MM.1S (cell line): ENCODE data around the gene KIAA1958.

Experiments
- DNase-seq: peaks from one replicate; pipeline ENCODE4 v3.0.0-alpha.2; 2015
- H2AFZ ChIP-seq: fragments of 300-600 bp; sonication (generic); 2 replicates; pipeline ENCODE4 v1.6.0; 2016; ENCODE audit warnings: antibody characterized with exemption, low read length
- H3F3A ChIP-seq: fragments of 300-600 bp; sonication (generic); 2 replicates; pipeline ENCODE4 v1.6.1; 2016; ENCODE audit warnings: mild to moderate bottlenecking, antibody characterized with exemption, low read length, moderate library complexity, mixed read lengths; ENCODE audit not compliant: insufficient read depth
- H3K27ac ChIP-seq: fragments of 300-600 bp; sonication (generic); 2 replicates; pipeline ENCODE4 v1.5.1; 2016; ENCODE audit warnings: mild to moderate bottlenecking, low read length
- H3K27me3 ChIP-seq: fragments of 300-600 bp; sonication (generic); replicated peaks from 2 replicates; pipeline ENCODE4 v1.6.0; 2016; ENCODE audit warnings: low read length; ENCODE audit not compliant: insufficient read depth
- H3K36me3 ChIP-seq: fragments of 300-600 bp; sonication (generic); replicated peaks from 2 replicates; pipeline ENCODE4 v1.6.1; 2016; ENCODE audit warnings: mild to moderate bottlenecking, low read length, mixed read lengths; ENCODE audit not compliant: insufficient read depth
- H3K4me1 ChIP-seq: fragments of 300-600 bp; sonication (generic); 2 replicates; pipeline ENCODE4 v1.6.1; 2016; ENCODE audit warnings: low read length, mixed read lengths
- H3K4me2 ChIP-seq: fragments of 300-600 bp; sonication (generic); 2 replicates; pipeline ENCODE4 v1.6.0; 2016; ENCODE audit warnings: low read depth, low read length
- H3K4me3 ChIP-seq: fragments of 300-600 bp; sonication (generic); 2 replicates; pipeline ENCODE4 v1.5.1; 2016; ENCODE audit warnings: low read length, mixed read lengths
- H3K79me2 ChIP-seq: fragments of 300-600 bp; sonication (generic); 2 replicates; pipeline ENCODE4 v1.6.1; 2016; ENCODE audit warnings: mixed run types, low read length, mixed read lengths
- H3K9ac ChIP-seq: fragments of 300-600 bp; sonication (generic); 2 replicates; pipeline ENCODE4 v1.6.1; 2016; ENCODE audit warnings: low read length, mixed read lengths
- H3K9me2 ChIP-seq: fragments of 300-600 bp; sonication (generic); replicated peaks from 2 replicates; pipeline ENCODE4 v1.6.1; 2016; ENCODE audit warnings: mild to moderate bottlenecking, low read length, mixed read lengths; ENCODE audit not compliant: insufficient read depth
- H3K9me3 ChIP-seq: fragments of 300-600 bp; sonication (generic); replicated peaks from 2 replicates; pipeline ENCODE4 v1.6.1; 2016; ENCODE audit warnings: mild to moderate bottlenecking, low read length, mixed read lengths; ENCODE audit not compliant: insufficient read depth
- H4K20me1 ChIP-seq: fragments of 300-600 bp; sonication (generic); 2 replicates; pipeline ENCODE4 v1.6.1; 2016; ENCODE audit warnings: mild to moderate bottlenecking, low read length, moderate library complexity, mixed read lengths; ENCODE audit not compliant: insufficient read depth
- CTCF ChIP-seq: fragments of 300-600 bp; sonication (generic); IDR thresholded peaks from 2 replicates; pipeline ENCODE4 v1.5.1; 2016; ENCODE audit warnings: antibody characterized with exemption, low read length, mixed read lengths
- EZH2 ChIP-seq: fragments of 300-600 bp; sonication (generic); optimal IDR thresholded peaks from 2 replicates; pipeline ENCODE3; 2017; ENCODE audit warnings: low read depth, mild to moderate bottlenecking, antibody characterized with exemption, low read length, mixed read lengths
- EZH2phosphoT487 ChIP-seq: fragments of 300-600 bp; sonication (generic); IDR thresholded peaks from 2 replicates; pipeline ENCODE4 v1.6.1; 2018; ENCODE audit warnings: antibody characterized with exemption, low read length

The KIAA1958 gene

GRCh38 chr9:112605963-112606699 lies 119.5 kb downstream of the KIAA1958 start:
- no peaks in the 10 kb centered on the region for H3K36me3 ChIP-seq
- H3K27me3 ChIP-seq: no peaks in the 10 kb centered on the region
- no peaks in the 10 kb centered on the region for H3F3A ChIP-seq
- H4K20me1 ChIP-seq: no peaks in the 10 kb centered on the region
- DNase-seq: no peak
- no peaks in the 10 kb centered on the region for H3K9me3 ChIP-seq
- TF ChIP-seq EZH2phosphoT487 (no peak), EZH2 (no peak), CTCF (no peak)
- no peak overlapping the region for H2AFZ ChIP-seq
- H3K9me2 ChIP-seq: no peaks in the 10 kb centered on the region
- no peak overlapping the region for H3K27ac ChIP-seq
- no peak overlapping the region for H3K4me3 ChIP-seq
- H3K79me2 ChIP-seq: no peaks in the 10 kb centered on the region
- H3K4me1 ChIP-seq: no peaks in the 10 kb centered on the region
- no peak overlapping the region for H3K4me2 ChIP-seq
- no peak overlapping the region for H3K9ac ChIP-seq

- Histone ChIP-seq H3K4me1 (no peaks in the 10 kb centered on the region), H3K9me2 (no peaks in the 10 kb centered on the region), H3K9ac (no peak overlapping the region), H3K4me2 (no peak overlapping the region), H4K20me1 (no peaks in the 10 kb centered on the region), H3K27ac (no peak overlapping the region), H2AFZ (no peak overlapping the region), H3K79me2 (no peaks in the 10 kb centered on the region), H3K36me3 (no peaks in the 10 kb centered on the region), H3F3A (no peaks in the 10 kb centered on the region), H3K4me3 (no peak overlapping the region), H3K9me3 (no peaks in the 10 kb centered on the region), H3K27me3 (no peaks in the 10 kb centered on the region)
- DNase-seq: no peak
- no peak for TF ChIP-seq EZH2phosphoT487
- TF ChIP-seq EZH2: no peak
- no peak for TF ChIP-seq CTCF
These were observed 122.2 kb downstream of the KIAA1958 start for GRCh38 chr9:112608851-112609250.

GRCh38 chr9:112615584-112616266 lies 129.1 kb downstream of the KIAA1958 start:
- Histone ChIP-seq H3K9ac (no peak overlapping the region), H3K4me2 (no peak overlapping the region), H3K27ac (no peak overlapping the region), H3K9me2 (no peaks in the 10 kb centered on the region), H2AFZ (no peak overlapping the region), H4K20me1 (no peaks in the 10 kb centered on the region), H3K27me3 (no peaks in the 10 kb centered on the region), H3K79me2 (no peaks in the 10 kb centered on the region), H3F3A (no peaks in the 10 kb centered on the region), H3K4me1 (no peaks in the 10 kb centered on the region), H3K9me3 (no peaks in the 10 kb centered on the region), H3K4me3 (no peak overlapping the region), H3K36me3 (no peaks in the 10 kb centered on the region)
- DNase-seq: no peak
- TF ChIP-seq EZH2phosphoT487 (no peak), CTCF (no peak), EZH2 (no peak)
